Activated CD4-positive, alpha-beta T cell treated with anti-CD3 and anti-CD28 coated beads, Interleukin-2, Interleukin-4, amounts not matched to agents 100 ng/mL and 50 ng/mL, durations not matched to agents 16 hours and 8 hours (primary cell): Measurements from ENCODE around the gene ABI3BP.

Experiments
- DNase-seq: peaks from one replicate; pipeline ENCODE4 v3.0.0-alpha.2; 2020; ENCODE audit warnings: low spot score

ABI3BP gene

GRCh38 chr3:100882571-100882984, 110.6 kb downstream of the ABI3BP start:
- no peak for DNase-seq

GRCh38 chr3:100880845-100881244, 112.4 kb downstream of the ABI3BP start:
- no peak for DNase-seq

- DNase-seq = no peak
Observed at GRCh38 chr3:100880072-100880471, 113.1 kb downstream of the ABI3BP start.

GRCh38 chr3:100879195-100879810, 113.9 kb downstream of the ABI3BP start:
- no peak for DNase-seq

GRCh38 chr3:100877286-100877685, 115.9 kb downstream of the ABI3BP start:
- no peak for DNase-seq

- DNase-seq = no peak
Observed at GRCh38 chr3:100875239-100875638, 118.0 kb downstream of the ABI3BP start.

- DNase-seq = no peak
Observed at GRCh38 chr3:100873611-100874010, 119.6 kb downstream of the ABI3BP start.

GRCh38 chr3:100871306-100871705, 121.9 kb downstream of the ABI3BP start:
- no peak for DNase-seq

GRCh38 chr3:100869787-100870186, 123.4 kb downstream of the ABI3BP start:
- no peak for DNase-seq

GRCh38 chr3:100868894-100869293, 124.3 kb downstream of the ABI3BP start:
- no peak for DNase-seq

- DNase-seq = no peak
Observed at GRCh38 chr3:100868096-100868495, 125.1 kb downstream of the ABI3BP start.

- no peak for DNase-seq
Observed at GRCh38 chr3:100865442-100865841, 127.8 kb downstream of the ABI3BP start.

- DNase-seq = no peak
Observed at GRCh38 chr3:100864471-100865250, 128.6 kb downstream of the ABI3BP start.

GRCh38 chr3:100857863-100858262, 135.4 kb downstream of the ABI3BP start:
- DNase-seq = no peak

GRCh38 chr3:100856821-100857220, 136.4 kb downstream of the ABI3BP start:
- no peak for DNase-seq

GRCh38 chr3:100852840-100853239, 140.4 kb downstream of the ABI3BP start:
- no peak for DNase-seq

- no peak for DNase-seq
Observed at GRCh38 chr3:100850701-100851100, 142.5 kb downstream of the ABI3BP start.

GRCh38 chr3:100850156-100850555, 143.1 kb downstream of the ABI3BP start:
- DNase-seq = no peak

GRCh38 chr3:100844063-100844936, 148.9 kb downstream of the ABI3BP start:
- DNase-seq = no peak

GRCh38 chr3:100838157-100838556, 155.1 kb downstream of the ABI3BP start:
- DNase-seq = no peak

GRCh38 chr3:100836661-100837060, 156.6 kb downstream of the ABI3BP start:
- DNase-seq = no peak

- no peak for DNase-seq
Observed at GRCh38 chr3:100834332-100834731, 158.9 kb downstream of the ABI3BP start.

GRCh38 chr3:100833483-100833882, 159.7 kb downstream of the ABI3BP start:
- no peak for DNase-seq
